Smooth muscle cell (in vitro differentiated cells): ENCODE measurements around the gene LIG3. TPM values are rescaled to one million over a fixed set of nuclear protein-coding genes. Genes with fewer than 3 reads are reported as not detected.

ENCODE experiments used
- DNase-seq: peaks from one replicate; lab custom pipeline; 2025; ENCODE audit not compliant: unreplicated experiment; lab: John Stamatoyannopoulos, UW
- H2AFZ ChIP-seq: fragments of 200-600 bp; sonication (generic); 2 replicates; pipeline ENCODE4 v1.6.0; 2016; ENCODE audit warnings: antibody characterized with exemption, low read depth, mild to moderate bottlenecking
- H3F3A ChIP-seq: fragments of 200-600 bp; sonication (generic); 2 replicates; pipeline ENCODE4 v1.6.0; 2017; ENCODE audit warnings: antibody characterized with exemption, low read depth
- H3K27ac ChIP-seq: fragments of 200-600 bp; sonication (generic); 2 replicates; pipeline ENCODE4 v1.5.1; 2016; ENCODE audit warnings: low read depth, mild to moderate bottlenecking
- H3K27me3 ChIP-seq: fragments of 200-600 bp; sonication (generic); 2 replicates; pipeline ENCODE4 v1.6.1; 2016; ENCODE audit warnings: low read depth, mild to moderate bottlenecking
- H3K36me3 ChIP-seq: fragments of 200-600 bp; sonication (generic); 2 replicates; pipeline ENCODE4 v1.5.1; 2016; ENCODE audit warnings: low read depth
- H3K4me1 ChIP-seq: fragments of 200-600 bp; sonication (generic); 2 replicates; pipeline ENCODE4 v1.5.1; 2016; ENCODE audit warnings: low read depth
- H3K4me2 ChIP-seq: fragments of 200-600 bp; sonication (generic); 2 replicates; pipeline ENCODE4 v1.6.0; 2016; ENCODE audit warnings: mild to moderate bottlenecking
- H3K4me3 ChIP-seq: fragments of 200-600 bp; sonication (generic); 2 replicates; pipeline ENCODE4 v1.5.1; 2016; ENCODE audit warnings: mild to moderate bottlenecking
- H3K79me2 ChIP-seq: fragments of 200-600 bp; sonication (generic); 2 replicates; pipeline ENCODE4 v1.6.0; 2016; ENCODE audit warnings: low read depth, mild to moderate bottlenecking
- H3K9ac ChIP-seq: fragments of 200-600 bp; sonication (generic); 2 replicates; pipeline ENCODE4 v1.6.0; 2016; ENCODE audit warnings: low read depth
- H3K9me3 ChIP-seq: fragments of 200-600 bp; sonication (generic); replicated peaks from 2 replicates; pipeline ENCODE4 v1.5.1; 2016; ENCODE audit warnings: low read depth
- H4K20me1 ChIP-seq: fragments of 200-600 bp; sonication (generic); 2 replicates; pipeline ENCODE4 v1.6.0; 2016; ENCODE audit warnings: low read depth
- WGBS: methylation state at CpG from one replicate; pipeline ENCODE4 v1.1.7; 2016; ENCODE audit warnings: low lambda C conversion rate; 5-methylcytosine and 5-hydroxymethylcytosine counted together
- polyA plus RNA-seq: library from polyadenylated mRNA; unstranded; fragments of >200 nt; fragmentation: Nextera tagmentation; extraction: Ambion mirVana; gene quantifications from 2 replicates; pipeline ENCODE4 v1.2.1, GENCODE V29; 2016
- total RNA-seq: library from RNA; depleted of rRNA; stranded (reverse); fragments of >200 nt; gene quantifications from 2 replicates; pipeline ENCODE4 v1.2.3, GENCODE V29; 2014
- TF ChIP-seq, protein P1 (sequence below): fragments of 200-600 bp; sonication (generic); IDR thresholded peaks from 2 replicates; pipeline ENCODE4 v1.5.1; 2017; ENCODE audit warnings: borderline replicate concordance, mild to moderate bottlenecking, antibody characterized with exemption; ENCODE audit not compliant: insufficient read depth, poor library complexity, severe bottlenecking

LIG3 gene
- total and polyA plus RNA-seq, 2 experiments from 2014 or later, result 18.1 to 34.6 TPM

- H3F3A ChIP-seq, result no peaks in the 10 kb centered on the region
These were observed 71.4 kb downstream of the LIG3 start for GRCh38 chr17:35051579-35052240.

GRCh38 chr17:35052241-35052610 lies 71.9 kb downstream of the LIG3 start:
- H3F3A ChIP-seq, result no peaks in the 10 kb centered on the region
- no peak overlapping the region for H2AFZ ChIP-seq
- H3K9ac ChIP-seq, result peak overlapping the region; percentile 31
- TF ChIP-seq, protein P1, sequence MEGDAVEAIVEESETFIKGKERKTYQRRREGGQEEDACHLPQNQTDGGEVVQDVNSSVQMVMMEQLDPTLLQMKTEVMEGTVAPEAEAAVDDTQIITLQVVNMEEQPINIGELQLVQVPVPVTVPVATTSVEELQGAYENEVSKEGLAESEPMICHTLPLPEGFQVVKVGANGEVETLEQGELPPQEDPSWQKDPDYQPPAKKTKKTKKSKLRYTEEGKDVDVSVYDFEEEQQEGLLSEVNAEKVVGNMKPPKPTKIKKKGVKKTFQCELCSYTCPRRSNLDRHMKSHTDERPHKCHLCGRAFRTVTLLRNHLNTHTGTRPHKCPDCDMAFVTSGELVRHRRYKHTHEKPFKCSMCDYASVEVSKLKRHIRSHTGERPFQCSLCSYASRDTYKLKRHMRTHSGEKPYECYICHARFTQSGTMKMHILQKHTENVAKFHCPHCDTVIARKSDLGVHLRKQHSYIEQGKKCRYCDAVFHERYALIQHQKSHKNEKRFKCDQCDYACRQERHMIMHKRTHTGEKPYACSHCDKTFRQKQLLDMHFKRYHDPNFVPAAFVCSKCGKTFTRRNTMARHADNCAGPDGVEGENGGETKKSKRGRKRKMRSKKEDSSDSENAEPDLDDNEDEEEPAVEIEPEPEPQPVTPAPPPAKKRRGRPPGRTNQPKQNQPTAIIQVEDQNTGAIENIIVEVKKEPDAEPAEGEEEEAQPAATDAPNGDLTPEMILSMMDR, result no peak
- H4K20me1 ChIP-seq, result peaks cover 69% of the 10 kb centered on the region
- H3K79me2 ChIP-seq, result peaks cover 3% of the 10 kb centered on the region
- no peaks in the 10 kb centered on the region for H3K36me3 ChIP-seq
- H3K27ac ChIP-seq, result peak overlapping the region; percentile 84
- H3K4me1 ChIP-seq, result peaks cover 20% of the 10 kb centered on the region
- H3K27me3 ChIP-seq, result no peaks in the 10 kb centered on the region
- H3K4me2 ChIP-seq, result peak overlapping the region; percentile 49
- no peak overlapping the region for H3K4me3 ChIP-seq
- no peaks in the 10 kb centered on the region for H3K9me3 ChIP-seq
- DNase-seq, result no peak

More at GRCh38 chr17:35051579-35052240, 71.4 kb downstream of the LIG3 start:
- Histone ChIP-seq H3K79me2 (peaks cover 3% of the 10 kb centered on the region), H3K9me3 (no peaks in the 10 kb centered on the region), H3K36me3 (no peaks in the 10 kb centered on the region), H3K27ac (peak overlapping the region; percentile 84), H3K4me2 (peak overlapping the region; percentile 49), H3K4me3 (no peak overlapping the region), H2AFZ (no peak overlapping the region), H3K9ac (peak overlapping the region; percentile 31), H3K4me1 (peaks cover 23% of the 10 kb centered on the region), H4K20me1 (peaks cover 73% of the 10 kb centered on the region), H3K27me3 (no peaks in the 10 kb centered on the region)
- no peak for DNase-seq
- TF ChIP-seq, protein P1, result no peak
- 60% methylated on average over 6 of the region's 6 CpGs for WGBS

GRCh38 chr17:35052780-35053179 lies 72.5 kb downstream of the LIG3 start:
- DNase-seq, result no peak
- peaks cover 3% of the 10 kb centered on the region for H3K79me2 ChIP-seq
- H3K4me3 ChIP-seq, result no peak overlapping the region
- H4K20me1 ChIP-seq, result peaks cover 64% of the 10 kb centered on the region
- peaks cover 20% of the 10 kb centered on the region for H3K4me1 ChIP-seq
- H3K27ac ChIP-seq, result peak overlapping the region; percentile 84
- peak overlapping the region; percentile 49 for H3K4me2 ChIP-seq
- no peaks in the 10 kb centered on the region for H3K9me3 ChIP-seq
- H3K27me3 ChIP-seq, result no peaks in the 10 kb centered on the region
- H3K9ac ChIP-seq, result no peak overlapping the region
- H2AFZ ChIP-seq, result no peak overlapping the region
- H3K36me3 ChIP-seq, result no peaks in the 10 kb centered on the region
- TF ChIP-seq, protein P1, result no peak
- H3F3A ChIP-seq, result no peaks in the 10 kb centered on the region

- Histone ChIP-seq H3K79me2 (peaks cover 3% of the 10 kb centered on the region), H3K4me2 (no peak overlapping the region)
- TF ChIP-seq, protein P1, result no peak
These were observed 72.9 kb downstream of the LIG3 start for GRCh38 chr17:35053204-35053603.

More at GRCh38 chr17:35053204-35053603, 72.9 kb downstream of the LIG3 start:
- Histone ChIP-seq H3K9ac (no peak overlapping the region), H3K36me3 (no peaks in the 10 kb centered on the region), H3K4me1 (peaks cover 20% of the 10 kb centered on the region), H3K9me3 (no peaks in the 10 kb centered on the region), H3K27ac (no peak overlapping the region), H3K27me3 (no peaks in the 10 kb centered on the region), H3F3A (no peaks in the 10 kb centered on the region), H2AFZ (no peak overlapping the region), H4K20me1 (peaks cover 61% of the 10 kb centered on the region), H3K4me3 (no peak overlapping the region)
- WGBS, result 100% methylated on average over 1 of the region's 1 CpG
- DNase-seq, result no peak
